K562 (cell line): ENCODE data around the gene MRPL38. TPM values are rescaled to one million over a fixed set of nuclear protein-coding genes. Genes with fewer than 3 reads are reported as not detected.

Experiments used
- ATAC-seq: fragments of 200-7000 bp; cut with Tn5 transposase; 3 replicates; pipeline ENCODE4 v1.9.1; 2020; ENCODE audit warnings: moderate library complexity
- BruUV-seq: library from RNA; stranded (reverse); fragments of 400-500 nt; replicated peaks from 2 replicates; lab custom pipeline; 2021; lab: Mats Ljungman, UMichigan
- CTCF ChIA-PET: fragments of 300-600 bp; formaldehyde crosslinking; extraction: SDS; loops from one replicate; lab custom pipeline; 2021; ENCODE audit warnings: low intra/inter-chr PET ratio; lab: Yijun Ruan, JAX
- POLR2A ChIA-PET: fragments of 300-600, 350-650 bp; sonication (Branson Sonifier 250); formaldehyde crosslinking; extraction: SDS; loops from one replicate; lab custom pipeline; 2021; ENCODE audit warnings: antibody characterized with exemption, inconsistent platforms; lab: Yijun Ruan, JAX
- DNase-seq, 4 experiments: peaks; one replicate each; pipeline versions ENCODE4 v3.0.0 to v3.0.0-alpha.2; 2011 to 2018; ENCODE audit warnings: low spot score in 3 of 4, mixed read lengths in 3 of 4; ENCODE audit errors: extremely low read depth in 1 of 4
- FAIRE-seq: peaks from 2 replicates; lab custom pipeline; 2011; peaks lifted over from hg19 to GRCh38; lab: Jason Lieb, UNC
- H2AFZ ChIP-seq: 2 replicates; pipeline ENCODE4 v1.6.0; 2011; ENCODE audit warnings: low read depth, low read length, control low read depth, inconsistent platforms
- H3K27ac ChIP-seq: fragments of 200-600 bp; 3 replicates; pipeline ENCODE4 v1.8.0; 2011; ENCODE audit warnings: low read depth, mild to moderate bottlenecking, control low read depth, inconsistent platforms, low read length, moderate library complexity, mixed read lengths; ENCODE audit errors: extremely low read depth
- H3K27me3 ChIP-seq, 2 experiments: fragments of 300-600 bp in 1 of 2; 2 replicates in 1 of 2; 3 replicates in 1 of 2; pipeline versions ENCODE4 v1.6.0 to v1.8.0; 2011; ENCODE audit warnings: inconsistent platforms in 2 of 2, low read length in 2 of 2, mild to moderate bottlenecking in 1 of 2, mixed read lengths in 1 of 2, moderate library complexity in 1 of 2; ENCODE audit not compliant: control insufficient read depth in 2 of 2, insufficient read depth in 2 of 2
- H3K36me3 ChIP-seq: fragments of 300-600 bp; 3 replicates; pipeline ENCODE4 v1.8.0; 2011; ENCODE audit warnings: mild to moderate bottlenecking, low read length, inconsistent platforms; ENCODE audit not compliant: control insufficient read depth, insufficient read depth
- H3K4me1 ChIP-seq, 2 experiments: fragments of 200-600 bp in 1 of 2; replicated peaks in 1 of 2; 2 replicates in 1 of 2; 3 replicates in 1 of 2; pipeline versions ENCODE4 v1.5.1 to v1.8.0; 2011; ENCODE audit warnings: inconsistent platforms in 2 of 2, low read length in 2 of 2, mild to moderate bottlenecking in 1 of 2, mixed read lengths in 1 of 2, moderate library complexity in 1 of 2; ENCODE audit not compliant: control insufficient read depth in 2 of 2, insufficient read depth in 2 of 2
- H3K4me2 ChIP-seq: 2 replicates; pipeline ENCODE4 v1.6.1; 2011; ENCODE audit warnings: low read length, control low read depth, inconsistent platforms, mixed read lengths; ENCODE audit not compliant: insufficient read depth
- H3K4me3 ChIP-seq: fragments of 200-600 bp; sonication (generic), shearing (Covaris generic); 2 replicates; pipeline ENCODE4 v1.5.1; 2016; ENCODE audit warnings: control low read depth, inconsistent platforms
- H3K79me2 ChIP-seq: fragments of 200-600 bp; 3 replicates; pipeline ENCODE4 v1.8.0; 2011; ENCODE audit warnings: low read length, inconsistent platforms; ENCODE audit not compliant: control insufficient read depth, insufficient read depth
- H3K9ac ChIP-seq, 2 experiments: 2 replicates each; pipeline versions ENCODE4 v1.6.0 to v1.6.1; 2011; ENCODE audit warnings: low read depth in 2 of 2, low read length in 2 of 2, control low read depth in 1 of 2, inconsistent platforms in 1 of 2, mild to moderate bottlenecking in 1 of 2, mixed read lengths in 1 of 2; ENCODE audit not compliant: insufficient read depth in 1 of 2
- H3K9me1 ChIP-seq: one replicate; pipeline ENCODE4 v1.6.0; 2011; ENCODE audit warnings: inconsistent platforms, mild to moderate bottlenecking, low read length, moderate library complexity; ENCODE audit not compliant: control insufficient read depth, insufficient read depth
- H3K9me3 ChIP-seq: replicated peaks from 2 replicates; pipeline ENCODE4 v1.5.1; 2011; ENCODE audit warnings: low read depth, low read length, inconsistent platforms; ENCODE audit not compliant: control insufficient read depth, insufficient read depth
- H4K20me1 ChIP-seq: replicated peaks from 2 replicates; pipeline ENCODE4 v1.6.1; 2011; ENCODE audit warnings: low read length, inconsistent platforms, mixed read lengths; ENCODE audit not compliant: control insufficient read depth, insufficient read depth
- CREM ChIP-seq: IDR thresholded peaks from 2 replicates; pipeline ENCODE4 v1.6.1; 2014; ENCODE audit warnings: antibody characterized with exemption, low read depth
- FOSL1 ChIP-seq: fragments of 200-800 bp; sonication (Bioruptor generic); conservative IDR thresholded peaks from 2 replicates; pipeline ENCODE4 v1.6.1; 2016; ENCODE audit warnings: missing genetic modification characterization, missing compliant biosample characterization
- NCOR1 ChIP-seq: fragments of 450-650 bp; IDR thresholded peaks from 2 replicates; pipeline ENCODE4 v1.6.1; 2016; ENCODE audit warnings: mild to moderate bottlenecking, moderate library complexity
- RNF2 ChIP-seq: sonication (generic); IDR thresholded peaks from 2 replicates; pipeline ENCODE4 v1.6.1; 2016
- RREB1 ChIP-seq: fragments of 250-450 bp; sonication (Bioruptor Pico); IDR thresholded peaks from 2 replicates; pipeline ENCODE4 v1.4.0; 2020
- ZNF589 ChIP-seq: fragments of 200-800 bp; sonication (Bioruptor generic); IDR thresholded peaks from 2 replicates; pipeline ENCODE4 v1.6.1; 2016; ENCODE audit warnings: low read depth, missing genetic modification characterization, missing compliant biosample characterization
- WGBS: fragments of 100-300 bp; shearing (Covaris generic); methylation state at CpG from one replicate; pipeline ENCODE4 v1.1.6; 2016; ENCODE audit warnings: low coverage, mixed read lengths; ENCODE audit not compliant: insufficient coverage; ENCODE audit errors: missing lambda C conversion rate; 5-methylcytosine and 5-hydroxymethylcytosine counted together
- in situ Hi-C: fragments of 300-500 bp; cut with MboI; formaldehyde crosslinking; loops from 4 replicates; pipeline ENCODE4 v1.15.0; 2018; ENCODE audit warnings: inconsistent platforms, mixed read lengths
- intact Hi-C: fragments of 100-400 bp; cut with micrococcal nuclease; formaldehyde crosslinking; loops from 2 replicates; pipeline ENCODE4 v1.14.2; 2022
- polyA plus RNA-seq, 8 experiments: library from polyadenylated mRNA; depleted of rRNA in 4 of 8; stranded (reverse) in 5 of 8; unstranded in 3 of 8; fragments of >200 nt; fragmentation: Nextera tagmentation in 2 of 8; fragmentation: Illumina TruSeq in 1 of 8; extraction: Ambion mirVana in 2 of 8; extraction: Trizol in 1 of 8; gene quantifications; 2 replicates each; pipeline versions ENCODE4 v1.2.1 to v1.2.3, GENCODE V29; 2011 to 2014; ENCODE audit warnings: inconsistent platforms in 1 of 8, missing spikeins in 1 of 8
- total RNA-seq, 7 experiments: library from RNA; depleted of rRNA in 6 of 7; stranded (reverse); fragments of >200 nt in 6 of 7; fragmentation: Illumina TruSeq in 2 of 7; extraction: Trizol in 2 of 7; gene quantifications; 2 replicates each; pipeline versions ENCODE4 v1.2.1 to v1.2.3, GENCODE V29; 2011 to 2021; ENCODE audit warnings: low replicate concordance in 1 of 7
- TF ChIP-seq, protein P1 (sequence below): sonication (generic); formaldehyde crosslinking; IDR thresholded peaks from 2 replicates; pipeline ENCODE4 v1.8.1; 2022; ENCODE audit warnings: missing genetic modification reagents

Gene MRPL38
- total and polyA plus RNA-seq, 9 of the 15 experiments (the other 6 are each of a cell fraction or from before 2014, with no cell fraction given) = 4.5 to 154 (median 48.5) TPM

GRCh38 chr17:75897160-75898019 is 7.3 kb downstream of the MRPL38 start:
- Histone ChIP-seq H3K4me2 (peak overlapping the region; percentile 85), H3K4me3 (peak overlapping the region; percentile 93), H3K9me1 (peaks cover 4% of the 10 kb centered on the region), H3K4me1 (peaks cover 13 to 78% of the 10 kb centered on the region in 2 experiments; a peak in 4 of 5 replicates), H2AFZ (peak overlapping the region; percentile 70; the same call in 1 of the 2 replicates), H3K79me2 (peaks cover 32% of the 10 kb centered on the region), H3K36me3 (peaks cover 57% of the 10 kb centered on the region; the same call in 2 of the 3 replicates), H3K9ac (peak overlapping the region; percentile 82 to 100; a peak in 3 of 4 replicates), H3K9me3 (no peaks in the 10 kb centered on the region), H4K20me1 (no peaks in the 10 kb centered on the region), H3K27ac (peak overlapping the region; percentile 96), H3K27me3 (no peaks in the 10 kb centered on the region)
- ATAC-seq = no peak
- in situ Hi-C loops = no loop called here
- CTCF ChIA-PET = interaction anchor here (1.9 kb wide), 1 partner anchor 42 kb away, joined by 16 read pairs; the partner anchor contains the start of gene WBP2
- intact Hi-C loops = loop anchor here (2.0 kb wide), 1 partner anchor 43 kb away; the partner anchor contains the start of gene WBP2
- BruUV-seq = TSS peak; percentile 89
- FAIRE-seq = peak; percentile 67
- WGBS = 73% methylated on average over 23 of the region's 37 CpGs
- POLR2A ChIA-PET = interaction anchor here (0.6 to 15.9 kb wide), 14 partner anchors 13 to 658 kb away, joined by 3 to 169 read pairs (median 4); partner anchors contain the start of genes ACOX1, TEN1, TRIM47 and UNC13D
- no peak for DNase-seq
- TF ChIP-seq FOSL1 (tag) = no peak
- no peak for TF ChIP-seq RNF2
- TF ChIP-seq RREB1 (CRISPR knock-in tag) = no peak
- no peak for TF ChIP-seq CREM
- no peak for TF ChIP-seq NCOR1
- TF ChIP-seq ZNF589 (CRISPR knock-in tag) = no peak
- TF ChIP-seq, protein P1, sequence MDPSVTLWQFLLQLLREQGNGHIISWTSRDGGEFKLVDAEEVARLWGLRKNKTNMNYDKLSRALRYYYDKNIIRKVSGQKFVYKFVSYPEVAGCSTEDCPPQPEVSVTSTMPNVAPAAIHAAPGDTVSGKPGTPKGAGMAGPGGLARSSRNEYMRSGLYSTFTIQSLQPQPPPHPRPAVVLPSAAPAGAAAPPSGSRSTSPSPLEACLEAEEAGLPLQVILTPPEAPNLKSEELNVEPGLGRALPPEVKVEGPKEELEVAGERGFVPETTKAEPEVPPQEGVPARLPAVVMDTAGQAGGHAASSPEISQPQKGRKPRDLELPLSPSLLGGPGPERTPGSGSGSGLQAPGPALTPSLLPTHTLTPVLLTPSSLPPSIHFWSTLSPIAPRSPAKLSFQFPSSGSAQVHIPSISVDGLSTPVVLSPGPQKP (CRISPR knock-in tag) = 0 out of 2 replicates have a peak, but pooled peaks have one; percentile 42
